Left renal cortex interstitium (tissue), 4 donors: ENCODE data around the gene SORCS2. TPM values are rescaled to one million over a fixed set of nuclear protein-coding genes. Genes with fewer than 3 reads are reported as not detected.

Experiments
- DNase-seq, 4 donors: peaks; one replicate each; pipeline ENCODE4 v3.0.0-alpha.2; 2013; ENCODE audit warnings: low read depth in 4 of 4, low spot score in 2 of 4, missing footprints in 1 of 4
- polyA plus RNA-seq, 4 donors: library from polyadenylated mRNA; unstranded; fragments of 120-200 nt; gene quantifications; one replicate each; pipeline ENCODE4 v1.2.1, GENCODE V29; 2013; ENCODE audit not compliant: insufficient read length in 4 of 4

SORCS2 gene
- polyA plus RNA-seq, 4 donors: 3.7 to 11.5 (median 8.4) TPM

DNA sequence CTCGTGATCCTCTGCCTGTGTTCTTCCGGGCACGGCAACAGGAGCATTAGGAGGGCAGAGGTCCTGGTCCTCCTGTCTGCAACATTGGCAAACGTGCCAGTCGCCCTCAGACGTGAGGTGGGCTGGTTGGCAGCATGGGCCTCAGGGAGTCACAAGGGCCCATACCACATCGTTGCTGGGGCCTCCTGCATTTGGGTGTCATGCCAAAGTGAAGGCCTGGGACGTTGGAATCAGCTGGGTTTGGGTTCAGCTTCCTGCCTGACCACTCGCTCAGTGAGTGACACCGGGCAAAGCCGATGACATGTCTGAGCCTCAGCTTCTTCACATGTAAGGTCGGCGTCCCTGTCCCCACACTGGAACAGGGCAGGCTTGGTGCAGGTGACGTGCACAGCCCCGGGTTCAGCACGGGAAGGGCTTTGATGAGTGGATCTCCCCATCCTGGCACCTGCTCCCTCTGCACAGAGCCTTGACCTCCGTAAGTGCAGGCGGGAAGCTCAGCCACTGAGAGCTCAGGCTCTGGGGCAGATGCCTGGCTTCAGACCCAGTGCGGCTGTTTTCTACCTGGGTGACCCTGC, 150.8 kb downstream of the SORCS2 start:
- DNase-seq: no peak

DNA sequence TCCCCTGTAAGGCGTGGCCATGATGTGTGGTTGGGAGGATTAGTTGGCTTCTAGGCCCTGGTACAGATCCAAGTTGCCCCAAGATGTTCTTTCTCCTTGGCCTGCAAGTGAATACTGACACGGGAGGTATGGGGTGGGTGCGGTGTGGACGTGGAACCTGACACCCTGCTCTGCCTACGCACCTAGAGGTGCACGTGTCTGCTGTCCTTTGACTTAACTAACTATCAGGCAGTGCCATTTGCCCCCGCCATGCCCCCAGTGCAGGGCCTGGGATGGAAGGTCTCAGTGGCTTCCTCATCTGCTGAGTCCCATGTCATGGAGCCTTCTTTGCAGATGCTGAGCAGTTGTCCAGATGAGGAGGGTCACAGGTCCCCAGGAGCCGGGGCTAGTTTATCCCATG, 151.6 kb downstream of the SORCS2 start:
- DNase-seq: no peak

DNA sequence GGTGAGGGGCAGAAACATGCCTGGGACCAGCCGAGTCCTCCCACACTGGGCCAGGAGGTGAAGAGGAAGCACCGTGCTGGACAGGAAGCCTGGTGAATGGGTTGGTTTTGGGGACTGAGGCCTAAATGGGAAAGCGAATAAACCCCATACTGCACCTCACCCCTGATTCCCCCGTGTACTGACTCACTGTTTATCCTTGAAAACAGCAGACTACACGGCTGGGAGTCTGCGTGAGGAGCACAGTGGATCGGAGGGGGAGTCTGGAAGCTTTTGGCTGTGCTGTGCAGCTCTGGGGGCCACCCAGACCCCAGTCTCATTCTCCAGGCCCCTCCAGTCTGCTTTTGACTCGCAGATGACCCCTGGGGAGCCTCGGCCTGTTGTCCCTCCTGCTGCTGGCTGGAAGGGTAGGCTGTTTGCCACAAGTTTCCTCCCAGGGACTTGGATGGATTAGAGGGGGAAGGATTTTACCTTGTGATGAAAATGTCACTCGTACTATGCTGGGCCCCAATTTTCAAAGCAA, 152.4 kb downstream of the SORCS2 start:
- DNase-seq: no peak

DNA sequence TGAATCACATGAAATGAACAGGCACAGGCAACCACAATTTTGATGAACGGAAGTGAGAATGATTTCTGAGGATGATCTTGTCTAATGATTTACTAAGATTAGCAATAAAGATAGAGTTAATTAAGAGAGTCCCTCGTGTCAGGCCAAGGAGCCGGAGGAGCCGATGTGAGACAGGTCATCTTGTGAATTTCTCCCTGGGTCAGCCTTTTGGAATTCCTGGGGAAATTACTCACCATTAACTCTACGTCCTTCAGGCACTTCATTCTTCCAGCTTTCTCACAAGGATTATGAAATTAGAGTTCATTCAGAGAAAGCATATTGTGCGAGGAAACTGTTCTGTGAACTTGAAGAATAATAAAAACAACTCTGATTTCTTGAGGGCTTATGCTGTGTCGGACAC, 155.6 kb downstream of the SORCS2 start:
- no peak for DNase-seq

DNA sequence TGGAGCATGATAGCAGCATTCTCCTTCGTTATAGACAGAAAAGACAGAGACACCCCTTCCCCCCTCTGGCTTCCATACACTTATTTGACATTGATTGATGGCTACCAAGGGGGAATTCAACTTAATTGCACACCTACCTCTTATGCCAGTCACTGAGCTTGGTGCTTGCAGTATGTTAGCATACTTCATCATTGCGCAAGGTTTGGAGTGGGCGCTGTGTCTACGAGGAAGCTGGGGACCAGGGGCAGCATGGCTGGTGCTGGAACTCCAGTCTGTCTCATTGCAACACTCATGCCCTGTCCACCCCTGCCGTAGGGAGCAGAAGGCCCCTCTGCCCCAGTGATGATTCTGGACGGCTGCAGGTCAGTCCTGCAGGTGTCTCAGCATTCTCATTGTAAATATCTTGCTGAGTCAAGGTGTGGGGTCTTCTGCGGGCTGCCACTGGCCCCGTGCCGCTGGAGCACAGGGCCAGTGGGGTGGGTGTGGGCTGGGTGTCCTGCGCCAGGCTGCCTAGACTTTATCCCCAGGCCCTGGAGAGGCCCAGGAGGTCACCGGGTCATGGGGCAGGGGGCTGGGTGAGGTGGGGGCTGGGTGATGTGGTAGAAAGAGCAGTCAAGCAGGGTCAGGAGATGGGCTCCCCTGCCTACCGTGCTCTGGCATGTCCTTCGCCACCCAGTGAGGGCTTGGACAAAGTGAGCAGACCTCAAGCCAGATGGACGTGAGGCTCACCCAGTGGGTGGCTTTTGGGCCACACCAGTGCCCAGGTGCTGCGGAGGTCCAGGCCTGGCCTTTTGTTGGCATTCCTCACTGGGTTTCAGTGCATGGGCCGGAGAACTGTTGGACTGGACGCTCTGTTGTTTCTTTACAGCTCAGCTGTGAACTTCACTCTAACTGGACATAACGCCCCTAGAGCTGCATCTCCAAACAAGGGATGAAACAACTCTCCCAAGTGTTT, 156.9 kb downstream of the SORCS2 start:
- no peak for DNase-seq

DNA sequence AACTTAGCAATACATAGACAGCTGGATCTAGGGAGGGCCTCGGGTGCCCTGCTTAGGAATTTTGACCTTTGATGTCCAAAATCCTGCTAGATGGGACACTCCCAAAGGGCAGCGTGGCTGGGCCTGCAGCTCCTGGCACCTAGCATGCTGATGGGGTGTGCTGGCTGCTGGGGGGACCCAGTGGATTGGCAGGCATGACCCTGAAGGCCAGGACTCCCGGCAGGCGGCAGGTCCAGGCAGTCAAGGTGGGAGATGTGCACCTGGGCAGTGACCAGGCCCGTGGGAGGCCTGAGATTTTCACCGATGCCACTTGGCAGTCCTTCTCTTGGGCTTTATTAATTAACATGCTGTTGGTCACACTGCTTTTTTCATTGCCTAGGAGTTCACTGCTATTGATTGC, 158.1 kb downstream of the SORCS2 start:
- no peak for DNase-seq

DNA sequence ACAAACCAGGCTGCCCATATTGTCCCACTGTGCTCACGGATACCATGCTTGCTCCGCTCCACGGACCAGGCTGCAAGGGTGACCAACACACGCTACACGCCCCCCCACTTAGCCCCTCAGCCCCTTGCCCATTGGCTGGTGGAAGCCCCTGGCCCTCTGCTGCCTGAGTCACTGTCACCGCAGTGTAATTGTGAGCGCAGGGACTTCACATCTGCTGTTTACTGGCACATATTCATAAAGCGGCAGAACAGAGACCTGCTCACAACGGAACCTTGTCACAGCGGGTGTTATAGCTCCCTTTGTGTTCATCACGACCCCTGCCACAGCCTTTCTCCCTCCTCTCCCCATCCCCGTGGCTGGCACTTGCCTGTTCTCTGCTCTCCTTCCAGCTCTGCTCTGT, 158.7 kb downstream of the SORCS2 start:
- DNase-seq: no peak

DNA sequence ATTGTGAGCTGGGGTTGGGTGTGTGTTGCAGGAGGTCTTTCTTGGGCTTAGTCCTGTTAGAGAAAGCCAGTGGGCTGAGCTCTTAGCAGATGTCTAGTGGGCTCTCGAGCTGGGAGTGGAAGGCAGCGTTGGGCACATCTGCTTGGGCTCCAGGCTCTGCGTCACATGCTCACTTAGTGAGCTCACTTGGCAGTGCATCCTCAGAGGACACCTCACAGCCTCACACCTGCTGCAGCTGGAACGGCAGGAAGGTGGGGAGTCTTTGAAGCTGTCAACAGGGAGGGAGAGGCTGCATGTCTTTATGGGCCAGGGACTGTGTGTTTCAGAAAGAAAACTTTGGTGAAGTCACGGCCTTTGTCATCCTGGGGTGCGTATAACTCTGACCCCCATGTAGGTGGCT, 160.1 kb downstream of the SORCS2 start:
- no peak for DNase-seq

DNA sequence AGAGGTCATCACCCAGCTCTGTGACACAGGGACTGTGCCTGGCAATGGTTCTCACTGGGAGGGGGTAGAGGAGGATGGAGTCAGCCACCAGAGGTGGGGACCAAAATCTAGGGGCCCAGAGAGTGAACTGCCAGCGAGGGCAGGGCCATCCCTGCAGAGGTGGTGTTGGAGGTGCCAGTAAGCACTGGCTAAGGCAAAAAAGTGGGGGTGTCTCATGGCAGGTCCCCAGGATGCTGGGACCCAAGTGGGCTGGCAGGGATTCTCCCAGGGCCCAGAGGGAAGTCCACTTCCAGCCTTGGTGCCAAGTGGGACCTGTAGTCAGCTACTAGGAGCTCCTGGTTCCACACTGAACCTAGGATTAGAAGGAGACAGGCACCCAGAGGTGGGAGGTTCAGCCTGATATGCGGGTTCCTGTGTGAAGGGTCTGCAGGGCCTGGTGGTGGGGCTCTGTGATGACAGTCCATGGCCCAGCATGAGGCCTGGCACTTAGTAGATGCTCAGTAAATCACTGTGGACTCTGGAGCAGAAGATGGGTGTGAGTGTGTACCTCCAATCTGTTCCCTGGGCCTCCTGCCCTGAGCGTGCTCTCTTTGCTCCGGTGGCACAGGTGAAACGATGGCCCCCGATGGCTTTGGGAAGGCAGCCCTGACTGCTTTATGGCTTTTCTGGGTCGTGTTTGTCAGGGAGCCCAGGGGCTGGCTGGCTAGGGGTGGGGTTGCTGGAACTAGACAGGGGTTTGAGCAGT, 160.9 kb downstream of the SORCS2 start:
- DNase-seq: no peak

DNA sequence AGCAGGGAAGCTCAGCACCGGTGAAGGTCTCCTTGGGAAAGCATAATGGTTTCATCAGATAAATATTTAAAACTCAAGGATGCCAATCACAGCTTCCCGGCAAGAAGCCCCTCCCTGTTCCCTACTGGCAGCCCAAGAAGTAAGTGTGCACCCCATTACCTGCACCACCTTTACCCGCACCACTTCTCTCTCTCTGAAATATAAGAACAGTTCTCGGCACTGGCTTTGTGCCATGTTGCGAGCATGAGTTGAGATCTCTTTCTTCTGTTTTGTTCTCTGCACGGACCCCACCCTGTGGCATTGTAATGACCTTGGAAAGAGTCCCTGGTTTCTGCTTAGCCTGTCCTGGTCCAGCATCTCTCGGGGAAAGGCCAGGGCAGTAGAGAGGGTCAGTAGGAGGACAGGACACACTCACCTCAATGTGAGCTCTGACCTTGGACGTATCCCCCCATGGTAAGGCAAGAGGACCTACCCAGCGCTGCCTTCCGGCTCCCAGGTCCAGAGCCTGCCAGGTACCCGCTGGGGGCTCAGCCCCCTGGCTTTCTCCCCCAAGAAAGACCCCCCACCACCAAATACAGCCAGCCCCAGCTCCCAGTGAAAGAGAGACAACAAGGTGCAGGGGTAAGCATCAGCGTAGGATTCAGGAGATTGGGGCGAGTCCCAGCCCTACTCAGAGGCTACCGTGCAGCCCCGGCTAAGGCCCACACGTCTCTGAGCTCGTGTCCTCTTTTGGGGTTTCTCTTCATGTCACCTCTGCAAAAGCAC, 161.7 kb downstream of the SORCS2 start:
- no peak for DNase-seq

DNA sequence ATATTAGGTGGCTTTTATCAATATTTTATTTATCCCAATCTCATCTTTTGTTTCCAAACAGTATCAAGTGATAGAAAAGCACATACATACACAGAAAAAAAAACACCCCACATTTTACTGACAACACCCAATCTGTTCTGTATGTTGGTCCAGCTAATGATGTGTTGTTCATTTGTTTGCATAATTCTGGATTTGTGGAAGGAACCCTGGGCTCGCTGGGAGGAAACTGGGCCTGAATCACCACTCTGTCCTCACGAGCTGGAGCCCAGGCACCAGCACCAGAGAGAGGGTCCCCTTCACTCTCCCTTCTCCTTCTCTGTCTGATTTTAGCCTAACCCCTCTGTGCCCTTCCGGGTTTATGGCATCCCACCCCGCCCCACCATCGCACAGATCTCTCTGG, 162.6 kb downstream of the SORCS2 start:
- DNase-seq: no peak

DNA sequence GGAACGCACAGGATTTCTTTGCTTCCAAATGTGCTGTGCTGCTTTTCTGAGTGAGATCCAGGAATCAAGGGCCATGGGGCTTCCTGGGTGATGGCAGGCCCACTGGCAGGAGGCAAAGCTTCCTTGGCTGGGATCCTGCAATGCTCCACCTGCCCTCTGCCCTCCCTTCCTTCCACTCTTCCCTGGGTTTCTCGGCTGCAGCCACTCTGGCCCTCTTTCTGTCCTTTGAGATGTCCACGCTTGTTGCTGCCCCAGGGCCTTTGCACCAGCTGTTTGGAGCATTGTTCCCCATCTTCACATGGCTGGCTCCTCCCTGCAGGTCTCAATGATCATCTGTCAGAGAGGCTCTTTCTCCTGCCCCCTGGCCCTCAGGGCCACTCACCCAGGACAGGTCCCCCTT, 163.5 kb downstream of the SORCS2 start:
- no peak for DNase-seq

DNA sequence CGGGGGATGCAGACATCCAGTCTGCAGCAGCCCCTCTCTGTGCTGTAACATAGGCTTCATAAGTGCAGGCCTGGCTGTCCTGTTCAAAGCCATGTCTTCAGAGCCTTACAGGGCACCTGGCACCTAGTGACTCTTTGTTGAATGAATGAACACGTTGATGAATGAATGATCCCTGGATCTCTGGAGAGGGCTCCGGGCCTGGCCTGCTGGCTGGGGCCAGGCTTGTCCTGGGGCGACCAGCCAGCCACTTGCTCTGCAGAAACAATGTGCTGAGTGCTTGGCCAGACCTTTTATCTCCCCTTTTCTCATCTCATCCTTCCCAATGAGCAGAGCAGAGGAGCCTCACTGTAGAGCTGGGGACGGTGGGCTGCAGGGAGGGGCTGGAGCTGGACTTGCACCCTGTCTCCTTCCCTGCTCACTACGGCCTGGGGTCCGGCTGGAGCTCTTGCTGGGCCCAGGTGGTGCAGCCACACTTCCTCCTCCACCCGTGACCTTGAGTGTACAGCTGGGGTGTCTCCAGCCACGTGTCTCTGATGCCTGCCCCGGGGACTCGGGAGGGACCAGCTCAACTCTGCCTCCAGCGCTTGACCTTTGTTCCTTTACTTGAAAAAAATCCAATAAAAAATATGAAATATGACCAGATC, 164.5 kb downstream of the SORCS2 start:
- DNase-seq: no peak

DNA sequence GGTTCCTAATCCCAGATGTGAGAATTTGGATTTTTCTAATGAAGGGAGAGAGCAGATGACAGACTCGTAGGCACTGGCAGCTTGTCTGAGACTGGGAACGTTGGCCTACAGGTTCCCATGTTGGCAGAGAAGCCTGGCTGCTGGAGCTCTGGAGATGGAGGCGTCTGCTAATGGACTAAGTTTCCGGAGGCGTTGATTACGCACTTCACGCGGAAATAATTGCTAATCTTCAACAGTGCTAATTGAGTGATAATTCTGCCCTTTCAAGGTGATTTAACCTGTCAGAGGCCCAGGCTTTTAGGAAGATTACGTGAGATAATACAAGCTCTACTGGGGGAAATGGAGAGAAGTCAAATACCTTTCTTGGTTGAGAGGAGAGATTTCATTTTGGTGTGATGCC, 165.0 kb downstream of the SORCS2 start:
- DNase-seq: no peak

DNA sequence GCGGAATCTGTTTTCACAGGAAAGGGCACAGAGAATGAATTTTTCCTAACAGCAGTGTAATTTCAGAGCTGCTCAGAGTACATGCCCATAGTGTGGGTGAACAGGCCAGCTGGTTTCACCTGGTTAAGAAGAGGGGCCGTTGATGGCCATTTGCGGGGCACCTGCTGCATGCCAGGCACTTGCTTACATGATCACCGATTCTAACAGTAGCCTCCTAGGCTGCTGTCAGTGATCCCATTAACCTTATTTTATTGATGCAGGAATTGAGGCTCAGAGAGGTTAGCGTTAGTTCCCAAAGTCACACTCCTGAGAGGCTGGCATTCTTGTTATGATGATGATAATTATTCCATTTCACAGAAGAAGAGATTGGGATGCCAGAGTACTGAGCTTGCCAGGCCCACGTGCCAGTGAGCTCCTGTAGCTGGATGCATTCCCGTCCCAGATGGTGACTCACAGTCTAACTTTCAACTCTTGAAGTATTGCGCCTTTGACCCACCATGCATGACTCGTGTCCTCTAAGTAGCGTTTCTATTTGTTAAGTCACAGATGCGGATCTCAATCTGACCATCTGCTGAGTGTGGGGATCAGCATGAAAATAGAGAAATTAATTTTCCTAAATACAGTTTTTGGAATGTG, 165.9 kb downstream of the SORCS2 start:
- DNase-seq: no peak

DNA sequence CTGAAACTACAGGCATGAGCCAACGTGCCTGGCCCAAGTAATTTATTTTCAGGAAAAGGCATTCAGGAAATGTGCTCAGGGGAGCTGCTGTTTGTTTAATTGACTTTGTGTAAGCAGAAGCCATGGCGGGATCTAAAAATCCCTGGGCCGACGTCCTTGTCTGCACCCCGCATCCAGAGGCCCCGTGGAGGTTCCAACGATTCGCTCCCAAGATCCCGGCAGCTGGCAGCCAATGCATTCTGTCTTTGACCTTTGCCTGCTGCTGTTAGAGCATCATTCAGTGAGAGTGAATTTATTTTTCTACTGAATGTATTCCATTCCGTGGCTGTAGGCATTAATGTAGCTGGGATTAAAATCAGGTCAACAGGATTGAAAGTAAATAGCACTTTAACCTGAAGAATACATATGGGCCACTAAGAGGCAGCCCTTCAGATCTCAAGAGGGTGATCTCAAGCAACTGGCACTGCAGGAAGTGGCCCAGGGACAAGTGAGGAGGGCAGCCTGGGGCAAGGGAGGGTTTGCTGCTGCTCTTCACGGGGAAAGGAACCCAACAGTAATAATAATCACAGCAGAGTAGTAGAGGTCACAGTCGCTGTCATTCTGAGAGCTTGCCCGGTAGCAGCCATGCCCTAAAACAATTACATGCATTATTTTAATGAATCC, 167.2 kb downstream of the SORCS2 start:
- no peak for DNase-seq

DNA sequence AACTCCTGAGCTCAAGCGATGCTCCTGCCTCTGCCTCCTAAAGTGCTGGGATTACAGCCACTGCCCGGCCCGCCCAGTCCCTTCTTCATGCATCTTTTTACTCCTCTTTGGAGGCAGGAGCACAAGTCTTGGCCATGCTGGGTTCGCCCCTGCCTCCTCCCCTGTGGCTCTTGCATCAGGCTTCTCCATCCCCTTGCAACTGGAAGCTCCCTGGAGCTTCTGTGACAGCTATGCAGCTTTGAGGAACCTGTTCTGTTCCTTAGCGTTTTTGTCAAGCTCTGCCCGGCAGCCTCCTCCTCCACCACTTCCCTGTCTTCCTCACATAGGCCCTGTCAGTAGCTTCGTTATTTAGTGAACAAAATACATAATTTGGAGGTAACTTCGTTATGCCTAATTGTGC, 168.5 kb downstream of the SORCS2 start:
- no peak for DNase-seq

DNA sequence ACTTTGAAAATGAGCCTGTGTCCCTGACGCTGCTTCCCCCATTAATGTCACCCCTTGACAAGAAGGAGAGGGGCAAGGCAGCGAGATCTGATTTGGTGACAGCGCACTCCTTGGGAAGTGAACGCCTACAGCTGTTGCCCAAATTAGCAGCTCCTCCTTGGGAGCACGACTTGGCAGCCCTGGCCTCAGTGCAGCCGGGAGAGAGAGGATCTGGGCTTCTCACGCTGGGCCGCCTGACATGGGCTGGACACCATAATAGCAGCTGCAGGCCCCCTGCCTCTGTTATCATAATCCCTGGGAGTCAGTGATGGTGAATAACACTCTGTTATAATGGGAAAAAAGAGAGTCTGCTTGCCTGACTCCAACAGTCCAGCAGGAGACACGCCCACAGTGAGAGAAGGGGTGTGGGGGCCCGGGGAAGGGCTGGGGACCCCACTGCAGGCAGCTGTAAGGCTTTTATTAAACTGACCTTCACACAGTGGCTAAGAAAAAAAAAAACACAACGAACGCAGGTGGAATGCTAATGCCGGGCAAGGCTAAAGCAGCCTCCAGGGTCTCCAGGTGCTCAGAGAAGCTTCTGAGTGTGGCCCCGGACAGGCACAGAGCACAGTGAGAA, 169.1 kb downstream of the SORCS2 start:
- DNase-seq: no peak

DNA sequence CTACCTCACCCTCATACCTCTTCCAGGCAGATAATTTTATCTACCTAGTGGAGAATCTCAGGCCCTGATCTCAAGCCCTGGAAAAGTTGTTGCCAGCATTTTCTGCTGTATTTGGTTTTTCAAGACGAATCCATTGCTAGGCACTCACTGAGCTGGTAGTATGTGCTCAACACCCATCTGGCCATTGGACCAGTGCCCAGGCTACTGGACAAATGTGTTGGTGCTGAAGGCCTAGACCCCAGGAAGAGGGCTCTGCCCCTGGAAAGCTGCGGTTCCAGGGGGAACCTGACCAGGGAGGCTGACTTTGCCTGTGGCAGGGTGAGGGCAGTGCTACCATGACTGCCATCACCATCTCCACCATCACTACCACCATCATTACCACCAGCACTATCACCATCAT, 170.0 kb downstream of the SORCS2 start:
- DNase-seq: no peak
